Measurements from ENCODE around the gene DNAJC11.

Gene DNAJC11

DNA sequence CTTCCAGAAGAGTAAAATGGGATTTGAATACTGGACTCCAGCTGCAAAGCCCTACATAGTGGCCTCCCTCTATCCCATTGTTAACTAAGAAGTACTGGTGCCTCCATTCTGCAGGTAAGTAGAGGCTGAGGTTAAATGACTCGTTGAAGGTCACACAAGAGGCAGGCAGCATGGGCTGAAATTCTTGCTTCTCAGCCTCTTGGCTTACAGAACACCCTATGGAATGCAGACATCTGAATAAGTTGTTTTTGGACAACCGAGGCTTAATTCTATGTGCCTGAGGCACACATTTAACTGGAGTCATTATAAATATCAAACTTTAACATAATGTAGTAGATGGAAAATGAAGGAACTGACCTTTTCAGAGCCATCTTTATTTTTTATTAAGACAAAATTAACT, 5.7 kb downstream of the DNAJC11 start:
- no peak overlapping the region for H3K27ac ChIP-seq (ENCODE audit: low read depth, low read length, severe bottlenecking)
- H3K36me3 ChIP-seq (ENCODE audit: control insufficient read depth, insufficient read depth, low read length): peaks cover 17% of the 10 kb centered on the region
- H3K4me1 ChIP-seq (ENCODE audit: control insufficient read depth, insufficient read depth, low read length, poor library complexity, severe bottlenecking): peaks cover 6% of the 10 kb centered on the region
- no CpG with 5 or more reads among the region's 2 CpGs for WGBS, 2 experiments (ENCODE audit: insufficient coverage in 2 of 2)
- no peaks in the 10 kb centered on the region for H3K9me3 ChIP-seq (ENCODE audit: control insufficient read depth, low read length)
- no peak overlapping the region for H3K4me3 ChIP-seq (ENCODE audit: extremely low read depth, insufficient read depth, low read length, poor library complexity, severe bottlenecking)

GRCh38 chr1:6694121-6694713, 7.4 kb downstream of the DNAJC11 start:
- Histone ChIP-seq H3K4me1 (ENCODE audit: control insufficient read depth, insufficient read depth, low read length, poor library complexity, severe bottlenecking) (no peaks in the 10 kb centered on the region), H3K9me3 (ENCODE audit: control insufficient read depth, low read length) (no peaks in the 10 kb centered on the region), H3K4me3 (ENCODE audit: extremely low read depth, insufficient read depth, low read length, poor library complexity, severe bottlenecking) (no peak overlapping the region), H3K36me3 (ENCODE audit: control insufficient read depth, insufficient read depth, low read length) (peaks cover 21% of the 10 kb centered on the region), H3K27ac (ENCODE audit: low read depth, low read length, severe bottlenecking) (no peak overlapping the region)
- WGBS, 2 experiments (ENCODE audit: insufficient coverage in 2 of 2): 63 to 74% methylated on average over 7 to 8 of the region's 10 CpGs

DNA sequence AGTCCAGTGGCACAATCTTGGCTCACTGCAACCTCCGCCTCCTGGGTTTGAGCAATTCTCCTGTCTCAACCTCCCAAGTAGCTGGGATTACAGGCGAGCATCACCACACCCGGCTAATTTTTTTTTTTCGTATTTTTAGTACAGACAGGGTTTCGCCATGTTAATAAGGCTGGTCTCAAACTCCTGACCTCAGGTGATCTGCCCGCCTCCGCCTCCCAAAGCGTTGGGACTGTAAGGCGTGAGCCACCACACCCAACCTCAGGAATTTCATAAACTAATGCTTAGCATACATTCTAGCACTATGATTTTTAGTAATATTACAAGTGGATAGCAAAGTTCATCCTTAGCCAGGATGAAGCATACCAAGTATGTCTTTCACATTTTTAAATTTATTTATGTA, 8.7 kb downstream of the DNAJC11 start:
- Histone ChIP-seq H3K4me1 (ENCODE audit: control insufficient read depth, insufficient read depth, low read length, poor library complexity, severe bottlenecking) (no peaks in the 10 kb centered on the region), H3K9me3 (ENCODE audit: control insufficient read depth, low read length) (no peaks in the 10 kb centered on the region), H3K4me3 (ENCODE audit: extremely low read depth, insufficient read depth, low read length, poor library complexity, severe bottlenecking) (no peak overlapping the region), H3K27ac (ENCODE audit: low read depth, low read length, severe bottlenecking) (no peak overlapping the region), H3K36me3 (ENCODE audit: control insufficient read depth, insufficient read depth, low read length) (peaks cover 17% of the 10 kb centered on the region)
- 87 to 99% methylated on average over 7 to 8 of the region's 9 CpGs for WGBS, 2 experiments (ENCODE audit: insufficient coverage in 2 of 2)

DNA sequence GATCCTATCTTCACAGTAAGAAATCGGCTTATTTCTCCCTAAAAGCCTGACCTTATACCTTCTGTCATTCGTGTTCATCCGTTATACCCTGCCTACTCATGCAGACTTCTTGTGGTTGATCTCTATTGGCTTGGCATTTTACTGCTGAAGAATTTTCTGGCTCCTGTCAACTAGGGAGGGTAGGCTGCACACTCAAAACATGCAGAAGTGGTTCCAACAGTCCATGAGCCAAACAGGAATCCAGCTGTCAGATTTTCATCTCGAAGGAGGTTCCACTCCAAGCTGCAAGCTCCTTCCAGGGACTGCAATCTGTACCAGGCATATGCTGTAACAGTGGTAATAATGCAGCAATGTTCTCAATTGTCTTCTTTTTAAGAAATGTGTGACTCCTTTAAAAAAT, 10.1 kb downstream of the DNAJC11 start:
- Histone ChIP-seq H3K27ac (ENCODE audit: low read depth, low read length, severe bottlenecking) (no peak overlapping the region), H3K4me3 (ENCODE audit: extremely low read depth, insufficient read depth, low read length, poor library complexity, severe bottlenecking) (no peak overlapping the region), H3K36me3 (ENCODE audit: control insufficient read depth, insufficient read depth, low read length) (peaks cover 13% of the 10 kb centered on the region), H3K9me3 (ENCODE audit: control insufficient read depth, low read length) (no peaks in the 10 kb centered on the region), H3K4me1 (ENCODE audit: control insufficient read depth, insufficient read depth, low read length, poor library complexity, severe bottlenecking) (no peaks in the 10 kb centered on the region)
- WGBS, 2 experiments (ENCODE audit: insufficient coverage in 2 of 2): 96% methylated on average over 4 of the region's 4 CpGs

- WGBS, 2 experiments (ENCODE audit: insufficient coverage in 2 of 2): 95 to 98% methylated on average over 6 of the region's 7 CpGs
- H3K4me3 ChIP-seq (ENCODE audit: extremely low read depth, insufficient read depth, low read length, poor library complexity, severe bottlenecking): no peak overlapping the region
- H3K4me1 ChIP-seq (ENCODE audit: control insufficient read depth, insufficient read depth, low read length, poor library complexity, severe bottlenecking): no peaks in the 10 kb centered on the region
- no peak overlapping the region for H3K27ac ChIP-seq (ENCODE audit: low read depth, low read length, severe bottlenecking)
- peaks cover 12% of the 10 kb centered on the region for H3K36me3 ChIP-seq (ENCODE audit: control insufficient read depth, insufficient read depth, low read length)
- no peaks in the 10 kb centered on the region for H3K9me3 ChIP-seq (ENCODE audit: control insufficient read depth, low read length)
These were observed 11.4 kb downstream of the DNAJC11 start for GRCh38 chr1:6690186-6690585.

DNA sequence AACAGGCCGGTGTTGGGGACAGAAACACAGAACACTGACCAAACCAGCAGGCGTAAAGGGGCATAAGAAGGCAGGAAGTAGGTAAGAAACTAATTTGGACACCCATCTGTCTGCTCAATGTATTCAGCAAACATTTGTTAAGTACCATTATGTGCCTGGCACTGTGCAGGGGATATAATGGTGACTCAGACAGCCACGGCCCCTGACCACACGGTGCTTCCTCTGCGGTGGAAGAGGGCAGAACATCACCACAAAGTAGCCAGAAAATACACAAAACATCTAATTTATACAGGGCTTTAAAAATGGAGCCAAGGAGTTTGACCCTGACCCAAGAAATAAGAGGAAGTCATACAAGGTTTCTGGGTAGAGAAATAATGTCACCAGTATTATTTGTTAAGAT, 12.9 kb downstream of the DNAJC11 start:
- Histone ChIP-seq H3K4me3 (ENCODE audit: extremely low read depth, insufficient read depth, low read length, poor library complexity, severe bottlenecking) (no peak overlapping the region), H3K9me3 (ENCODE audit: control insufficient read depth, low read length) (no peaks in the 10 kb centered on the region), H3K27ac (ENCODE audit: low read depth, low read length, severe bottlenecking) (no peak overlapping the region), H3K36me3 (ENCODE audit: control insufficient read depth, insufficient read depth, low read length) (peaks cover 10% of the 10 kb centered on the region), H3K4me1 (ENCODE audit: control insufficient read depth, insufficient read depth, low read length, poor library complexity, severe bottlenecking) (no peaks in the 10 kb centered on the region)
- 93 to 100% methylated on average over 2 of the region's 5 CpGs for WGBS, 2 experiments (ENCODE audit: insufficient coverage in 2 of 2)

DNA sequence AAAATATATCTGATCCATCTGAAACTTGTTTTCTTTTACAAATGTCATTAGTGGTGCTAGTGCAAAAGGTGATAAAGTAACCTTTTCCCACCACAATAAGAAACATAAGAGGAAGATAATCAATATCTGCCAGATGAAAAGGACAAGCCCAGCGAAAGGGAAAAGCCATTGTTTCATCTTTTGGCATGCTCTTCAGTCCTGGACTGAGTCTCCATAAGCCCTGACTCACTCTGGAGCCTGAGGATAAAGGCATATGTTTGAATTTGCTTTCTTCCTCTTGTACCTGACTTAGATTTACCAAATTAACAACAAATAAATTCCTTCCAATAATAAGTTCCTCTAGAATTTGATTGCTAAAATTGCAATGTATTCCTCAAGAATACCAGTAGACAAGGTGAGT, 13.6 kb downstream of the DNAJC11 start:
- H3K27ac ChIP-seq (ENCODE audit: low read depth, low read length, severe bottlenecking): no peak overlapping the region
- H3K9me3 ChIP-seq (ENCODE audit: control insufficient read depth, low read length): no peaks in the 10 kb centered on the region
- 100% methylated on average over 1 of the region's 1 CpG; no CpG with 5 or more reads in 1 of the 2 experiments for WGBS, 2 experiments (ENCODE audit: insufficient coverage in 2 of 2)
- H3K36me3 ChIP-seq (ENCODE audit: control insufficient read depth, insufficient read depth, low read length): peaks cover 10% of the 10 kb centered on the region
- H3K4me3 ChIP-seq (ENCODE audit: extremely low read depth, insufficient read depth, low read length, poor library complexity, severe bottlenecking): no peak overlapping the region
- no peaks in the 10 kb centered on the region for H3K4me1 ChIP-seq (ENCODE audit: control insufficient read depth, insufficient read depth, low read length, poor library complexity, severe bottlenecking)

DNA sequence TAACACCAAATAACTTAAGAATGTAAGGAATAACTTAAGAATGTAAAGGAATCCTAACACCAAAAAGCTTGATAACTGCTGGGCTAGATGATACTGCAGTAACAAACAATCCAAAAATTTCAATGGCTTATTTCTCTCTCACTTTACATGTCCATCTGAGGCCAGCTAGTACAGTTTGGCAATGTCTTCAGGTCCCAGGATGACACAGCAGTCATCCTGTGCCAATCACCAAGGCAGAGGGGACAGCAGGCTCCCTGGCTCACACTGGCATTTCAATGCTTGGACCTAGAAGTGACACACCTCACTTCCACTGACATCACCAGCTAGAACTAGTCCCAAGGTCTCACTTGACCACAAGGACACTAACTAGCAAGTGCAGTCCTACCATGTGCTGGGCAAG, 15.3 kb downstream of the DNAJC11 start:
- H3K9me3 ChIP-seq (ENCODE audit: control insufficient read depth, low read length): no peaks in the 10 kb centered on the region
- H3K36me3 ChIP-seq (ENCODE audit: control insufficient read depth, insufficient read depth, low read length): peaks cover 13% of the 10 kb centered on the region
- H3K4me3 ChIP-seq (ENCODE audit: extremely low read depth, insufficient read depth, low read length, poor library complexity, severe bottlenecking): no peak overlapping the region
- no peaks in the 10 kb centered on the region for H3K4me1 ChIP-seq (ENCODE audit: control insufficient read depth, insufficient read depth, low read length, poor library complexity, severe bottlenecking)
- H3K27ac ChIP-seq (ENCODE audit: low read depth, low read length, severe bottlenecking): no peak overlapping the region

- Histone ChIP-seq H3K4me3 (ENCODE audit: extremely low read depth, insufficient read depth, low read length, poor library complexity, severe bottlenecking) (no peak overlapping the region), H3K9me3 (ENCODE audit: control insufficient read depth, low read length) (no peaks in the 10 kb centered on the region), H3K4me1 (ENCODE audit: control insufficient read depth, insufficient read depth, low read length, poor library complexity, severe bottlenecking) (no peaks in the 10 kb centered on the region), H3K27ac (ENCODE audit: low read depth, low read length, severe bottlenecking) (no peak overlapping the region), H3K36me3 (ENCODE audit: control insufficient read depth, insufficient read depth, low read length) (peaks cover 18% of the 10 kb centered on the region)
- 93% methylated on average over 2 of the region's 4 CpGs for WGBS, 2 experiments (ENCODE audit: insufficient coverage in 2 of 2)
These were observed 16.2 kb downstream of the DNAJC11 start for GRCh38 chr1:6685381-6685780.

DNA sequence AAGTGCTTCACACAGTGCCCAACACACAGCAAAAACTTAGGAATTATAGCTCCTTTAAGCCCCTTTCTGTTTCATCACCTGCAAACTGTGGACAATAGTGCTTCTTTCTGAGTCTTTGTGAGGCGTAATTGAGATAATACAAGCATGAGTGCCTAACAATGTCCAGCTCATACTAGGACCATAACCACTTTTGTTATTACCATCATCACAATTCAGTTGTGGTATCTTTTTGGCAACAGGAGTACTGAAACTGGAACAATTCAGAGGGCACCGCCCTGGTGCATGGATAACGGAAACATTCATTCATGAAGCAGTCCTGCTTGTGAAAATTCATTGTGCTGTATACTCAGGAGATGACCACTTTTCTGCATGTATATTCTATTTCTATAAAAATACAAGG, 18.2 kb downstream of the DNAJC11 start:
- whole genome bisulfite sequencing, 2 experiments (ENCODE audit: insufficient coverage in 2 of 2): 100% methylated on average over 2 of the region's 3 CpGs; no CpG with 5 or more reads in 1 of the 2 experiments
- Histone ChIP-seq H3K36me3 (ENCODE audit: control insufficient read depth, insufficient read depth, low read length) (peaks cover 30% of the 10 kb centered on the region), H3K4me3 (ENCODE audit: extremely low read depth, insufficient read depth, low read length, poor library complexity, severe bottlenecking) (no peak overlapping the region), H3K9me3 (ENCODE audit: control insufficient read depth, low read length) (no peaks in the 10 kb centered on the region), H3K4me1 (ENCODE audit: control insufficient read depth, insufficient read depth, low read length, poor library complexity, severe bottlenecking) (no peaks in the 10 kb centered on the region), H3K27ac (ENCODE audit: low read depth, low read length, severe bottlenecking) (no peak overlapping the region)

DNA sequence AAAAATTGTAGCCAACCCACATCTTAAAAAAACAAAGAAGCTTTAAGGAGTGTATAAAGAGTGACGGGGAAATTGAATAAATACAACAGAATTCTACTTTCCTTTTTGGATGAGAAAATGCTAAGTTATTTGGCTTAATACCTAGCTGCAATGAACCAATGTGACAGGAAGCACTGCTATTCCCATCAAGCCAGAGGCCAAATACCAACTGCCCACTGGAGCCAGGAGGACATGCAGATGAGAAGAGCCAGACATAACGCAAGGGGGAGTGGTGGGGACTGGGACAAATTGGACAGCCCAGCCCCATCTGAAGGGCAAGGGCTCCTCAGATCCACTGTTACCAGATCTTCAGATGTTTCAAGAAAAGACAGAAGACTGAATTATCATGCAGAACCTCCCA, 25.7 kb downstream of the DNAJC11 start:
- Histone ChIP-seq H3K27ac (ENCODE audit: low read depth, low read length, severe bottlenecking) (no peak overlapping the region), H3K4me3 (ENCODE audit: extremely low read depth, insufficient read depth, low read length, poor library complexity, severe bottlenecking) (no peak overlapping the region), H3K9me3 (ENCODE audit: control insufficient read depth, low read length) (no peaks in the 10 kb centered on the region), H3K4me1 (ENCODE audit: control insufficient read depth, insufficient read depth, low read length, poor library complexity, severe bottlenecking) (peaks cover 3% of the 10 kb centered on the region), H3K36me3 (ENCODE audit: control insufficient read depth, insufficient read depth, low read length) (peaks cover 88% of the 10 kb centered on the region)
- WGBS, 2 experiments (ENCODE audit: insufficient coverage in 2 of 2): 100% methylated on average over 1 of the region's 2 CpGs; no CpG with 5 or more reads in 1 of the 2 experiments

Measured in mesodermal cell (in vitro differentiated cells).